HCT116 (cell line): Measurements from ENCODE around the gene TNFRSF8. TPM values are rescaled to one million over a fixed set of nuclear protein-coding genes. Genes with fewer than 3 reads are reported as not detected.

Experiments used
- ATAC-seq: fragments of 200-7000 bp; cut with Tn5 transposase; 2 replicates; pipeline ENCODE4 v1.9.1; 2020; ENCODE audit warnings: mild to moderate bottlenecking, moderate library complexity
- BruUV-seq: library from RNA; stranded (reverse); fragments of 400-500 nt; replicated peaks from 2 replicates; lab custom pipeline; 2021; lab: Mats Ljungman, UMichigan
- CTCF ChIA-PET: fragments of 300-600 bp; sonication (Branson Sonifier 250); formaldehyde crosslinking; loops from one replicate; lab custom pipeline; 2021; ENCODE audit warnings: antibody characterized with exemption; lab: Charles Lee
- POLR2A ChIA-PET: fragments of 300-600, 350-600 bp; sonication (Branson Sonifier 250); formaldehyde crosslinking; loops from one replicate; lab custom pipeline; 2021; ENCODE audit warnings: antibody characterized with exemption; lab: Charles Lee
- RAD21 ChIA-PET, 2 experiments: fragments of 300-600 bp; sonication (Branson Sonifier 250); formaldehyde crosslinking; loops; one replicate each; lab custom pipeline; 2023; ENCODE audit warnings: low total read pairs in 2 of 2; ENCODE audit not compliant: uncharacterized antibody in 2 of 2, unreplicated experiment in 2 of 2, low non-redundant PET in 1 of 2; lab: Charles Lee
- DNase-seq: peaks from one replicate; pipeline ENCODE4 v3.0.0-alpha.2; 2010; ENCODE audit warnings: low read depth, low spot score
- H2AFZ ChIP-seq: fragments of 200-600 bp; shearing (Covaris generic), sonication (generic); 2 replicates; pipeline ENCODE4 v1.6.1; 2017; ENCODE audit warnings: low read depth, mixed run types, mixed read lengths, antibody characterized with exemption, low read length; ENCODE audit not compliant: poor library complexity, severe bottlenecking
- H3K27ac ChIP-seq: 2 replicates; pipeline ENCODE4 v1.5.1; 2012; ENCODE audit warnings: low read depth, low read length
- H3K27me3 ChIP-seq: fragments of 200-600 bp; sonication (generic); 2 replicates; pipeline ENCODE4 v1.6.1; 2016; ENCODE audit warnings: mixed run types, low read length, mixed read lengths; ENCODE audit not compliant: insufficient read depth
- H3K36me3 ChIP-seq, 2 experiments: fragments of 200-500 bp in 1 of 2; fragments of 200-600 bp in 1 of 2; sonication (Bioruptor generic) in 1 of 2; sonication (generic) in 1 of 2; 2 replicates each; pipeline versions ENCODE4 v1.5.1 to v1.6.1; 2014 to 2016; ENCODE audit warnings: low read length in 2 of 2, inconsistent platforms in 1 of 2, mixed read lengths in 1 of 2, mixed run types in 1 of 2; ENCODE audit not compliant: insufficient read depth in 2 of 2, control insufficient read depth in 1 of 2
- H3K4me1 ChIP-seq, 2 experiments: fragments of 200-600 bp in 1 of 2; sonication (generic) in 1 of 2; 2 replicates each; pipeline versions ENCODE4 v1.5.1 to v1.6.1; 2012 to 2017; ENCODE audit warnings: low read length in 2 of 2, inconsistent platforms in 1 of 2, mild to moderate bottlenecking in 1 of 2, mixed read lengths in 1 of 2, mixed run types in 1 of 2, moderate library complexity in 1 of 2; ENCODE audit not compliant: insufficient read depth in 2 of 2, control insufficient read depth in 1 of 2
- H3K4me2 ChIP-seq: fragments of 200-600 bp; sonication (generic); 2 replicates; pipeline ENCODE4 v1.6.1; 2017; ENCODE audit warnings: mixed run types, low read length, mixed read lengths
- H3K4me3 ChIP-seq, 2 experiments: fragments of 200-600 bp in 1 of 2; sonication (generic) in 1 of 2; replicated peaks in 1 of 2; 2 replicates each; pipeline ENCODE4 v1.5.1; 2011 to 2016; ENCODE audit warnings: low read length in 2 of 2, control low read depth in 1 of 2, low read depth in 1 of 2, mild to moderate bottlenecking in 1 of 2, mixed read lengths in 1 of 2, mixed run types in 1 of 2
- H3K79me2 ChIP-seq: fragments of 200-600 bp; sonication (generic); 2 replicates; pipeline ENCODE4 v1.6.1; 2017; ENCODE audit warnings: mild to moderate bottlenecking, mixed run types, low read length, moderate library complexity, mixed read lengths; ENCODE audit not compliant: insufficient read depth
- H3K9ac ChIP-seq: fragments of 200-600 bp; sonication (generic); 2 replicates; pipeline ENCODE4 v1.6.1; 2016; ENCODE audit warnings: low read length, mixed read lengths
- H3K9me2 ChIP-seq: fragments of 200-600 bp; sonication (generic), shearing (Covaris generic); 2 replicates; pipeline ENCODE4 v1.6.1; 2017; ENCODE audit warnings: mixed run types, mild to moderate bottlenecking, moderate library complexity; ENCODE audit not compliant: insufficient read depth
- H3K9me3 ChIP-seq, 2 experiments: fragments of 200-500 bp in 1 of 2; fragments of 200-600 bp in 1 of 2; sonication (Bioruptor generic) in 1 of 2; sonication (generic) in 1 of 2; 2 replicates each; pipeline ENCODE4 v1.6.1; 2014 to 2017; ENCODE audit warnings: low read length in 2 of 2, mixed read lengths in 2 of 2, inconsistent platforms in 1 of 2, low read depth in 1 of 2, mild to moderate bottlenecking in 1 of 2, mixed run types in 1 of 2, moderate library complexity in 1 of 2; ENCODE audit not compliant: control insufficient read depth in 1 of 2, insufficient read depth in 1 of 2
- H4K20me1 ChIP-seq: fragments of 200-600 bp; sonication (generic), shearing (Covaris generic); 2 replicates; pipeline ENCODE4 v1.6.1; 2017; ENCODE audit warnings: mixed run types, mild to moderate bottlenecking, moderate library complexity; ENCODE audit not compliant: insufficient read depth
- CEBPB ChIP-seq: IDR thresholded peaks from 2 replicates; pipeline ENCODE4 v1.6.1; 2012; ENCODE audit warnings: low read depth
- EGR1 ChIP-seq: IDR thresholded peaks from 2 replicates; pipeline ENCODE4 v1.6.1; 2012; ENCODE audit warnings: low read depth
- ELF1 ChIP-seq: IDR thresholded peaks from 2 replicates; pipeline ENCODE4 v1.6.1; 2012; ENCODE audit warnings: low read depth, borderline replicate concordance
- EZH2phosphoT487 ChIP-seq: fragments of 200-600 bp; IDR thresholded peaks from 2 replicates; pipeline ENCODE4 v1.6.1; 2018; ENCODE audit warnings: antibody characterized with exemption, borderline replicate concordance
- POLR2A ChIP-seq: IDR thresholded peaks from 2 replicates; pipeline ENCODE4 v1.7.0; 2011; ENCODE audit warnings: borderline replicate concordance; ENCODE audit not compliant: insufficient read depth, insufficient read length; ENCODE audit errors: extremely low read depth
- RAD21 ChIP-seq: IDR thresholded peaks from 2 replicates; pipeline ENCODE4 v1.6.1; 2012; ENCODE audit warnings: low read depth, mild to moderate bottlenecking
- SIN3A ChIP-seq: IDR thresholded peaks from 2 replicates; pipeline ENCODE4 v1.6.1; 2012; ENCODE audit warnings: low read depth
- SP1 ChIP-seq: IDR thresholded peaks from 2 replicates; pipeline ENCODE4 v1.6.1; 2012; ENCODE audit warnings: low read depth
- SRF ChIP-seq: IDR thresholded peaks from 2 replicates; pipeline ENCODE4 v1.6.1; 2012; ENCODE audit warnings: low read depth
- YY1 ChIP-seq: IDR thresholded peaks from 2 replicates; pipeline ENCODE4 v1.6.1; 2011; ENCODE audit warnings: low read length, low read depth, moderate library complexity, mild to moderate bottlenecking; ENCODE audit not compliant: insufficient replicate concordance; ENCODE audit errors: extremely low read depth
- ZFX ChIP-seq: fragments of 450-650 bp; IDR thresholded peaks from 2 replicates; pipeline ENCODE4 v1.6.1; 2017
- ZNF274 ChIP-seq: fragments of 200-500 bp; sonication (Bioruptor generic); IDR thresholded peaks from 2 replicates; pipeline ENCODE4 v1.6.1; 2014; ENCODE audit warnings: mild to moderate bottlenecking, low read depth, low read length, inconsistent platforms
- intact Hi-C: fragments of 100-400 bp; cut with micrococcal nuclease; formaldehyde crosslinking; loops from 2 replicates; pipeline ENCODE4 v1.10.0; 2022
- total RNA-seq: library from RNA; stranded (reverse); gene quantifications from one replicate; pipeline ENCODE4 v1.2.1, GENCODE V29; 2021; ENCODE audit not compliant: unreplicated experiment
- TF ChIP-seq, protein P1 (sequence below): IDR thresholded peaks from 2 replicates; pipeline ENCODE4 v1.6.1; 2012
- TF ChIP-seq, protein P2 (sequence below): IDR thresholded peaks from 2 replicates; pipeline ENCODE4 v1.6.1; 2011; ENCODE audit warnings: mild to moderate bottlenecking, low read length, moderate library complexity; ENCODE audit not compliant: insufficient replicate concordance; ENCODE audit errors: extremely low read depth
- TF ChIP-seq, protein P3 (sequence below), 3 experiments: fragments of 200-600 bp in 1 of 3; sonication (generic) in 1 of 3; IDR thresholded peaks in 2 of 3; conservative IDR thresholded peaks in 1 of 3; 2 replicates each; pipeline ENCODE4 v1.5.1; 2012 to 2017; ENCODE audit warnings: low read depth in 2 of 3, low read length in 2 of 3, antibody characterized with exemption in 1 of 3, borderline replicate concordance in 1 of 3, control low read depth in 1 of 3, mild to moderate bottlenecking in 1 of 3, mixed read lengths in 1 of 3, mixed run types in 1 of 3, moderate library complexity in 1 of 3; ENCODE audit not compliant: insufficient read depth in 1 of 3
- TF ChIP-seq, protein P4 (sequence below): IDR thresholded peaks from 2 replicates; pipeline ENCODE4 v1.6.1; 2012; ENCODE audit warnings: low read depth
- TF ChIP-seq, protein P5 (sequence below): IDR thresholded peaks from 2 replicates; pipeline ENCODE4 v1.6.1; 2012

TNFRSF8 gene
- total RNA-seq, 1 experiment from 2014 or later = 0.17 TPM

DNA sequence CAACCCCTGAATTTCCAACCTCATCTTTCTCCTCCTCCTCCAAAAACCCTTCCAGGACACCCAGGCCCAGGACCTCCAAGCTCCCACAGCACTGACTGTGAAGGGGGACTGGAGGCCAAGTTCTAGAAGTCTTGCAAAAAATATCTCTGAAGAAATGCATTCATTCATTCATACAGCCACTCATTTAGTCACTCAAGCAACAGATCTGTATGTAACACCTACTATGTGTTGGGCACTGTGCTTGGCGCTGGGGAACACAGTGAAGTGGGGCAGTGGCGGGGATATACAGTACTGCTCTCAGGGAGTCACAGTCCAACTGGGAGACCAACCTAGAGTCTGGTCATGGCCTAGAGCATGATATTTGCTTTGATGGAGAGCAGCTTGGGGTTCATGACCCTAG is 88.4 kb downstream of the TNFRSF8 start:
- CTCF ChIA-PET = interaction anchor here (1.5 kb wide), 1 partner anchor 27 kb away, joined by 3 read pairs; no protein-coding TSS in a partner anchor
- no TSS peak for BruUV-seq

More for the DNA sequence above, 88.4 kb downstream of the TNFRSF8 start:
- no peaks in the 10 kb centered on the region for H3K36me3 ChIP-seq
- no peak overlapping the region for H3K4me3 ChIP-seq
- H2AFZ ChIP-seq = no peak overlapping the region
- H3K9me2 ChIP-seq = no peaks in the 10 kb centered on the region
- H3K27ac ChIP-seq = no peak overlapping the region
- peaks cover 19 to 40% of the 10 kb centered on the region in 2 experiments; a peak in 3 of 4 replicates for H3K4me1 ChIP-seq
- intact Hi-C loops = no loop called here
- POLR2A ChIA-PET = no interaction called here
- ATAC-seq = no peak
- H3K27me3 ChIP-seq = no peaks in the 10 kb centered on the region
- no peaks in the 10 kb centered on the region for H3K79me2 ChIP-seq
- TF ChIP-seq ZFX = no peak
- no peak for TF ChIP-seq CEBPB
- TF ChIP-seq SIN3A = no peak
- no peak for TF ChIP-seq RAD21
- no peak for TF ChIP-seq YY1
- no peak for TF ChIP-seq SRF
- TF ChIP-seq, protein P1, sequence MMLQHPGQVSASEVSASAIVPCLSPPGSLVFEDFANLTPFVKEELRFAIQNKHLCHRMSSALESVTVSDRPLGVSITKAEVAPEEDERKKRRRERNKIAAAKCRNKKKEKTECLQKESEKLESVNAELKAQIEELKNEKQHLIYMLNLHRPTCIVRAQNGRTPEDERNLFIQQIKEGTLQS = no peak
- no peak for TF ChIP-seq EZH2phosphoT487
- TF ChIP-seq POLR2A = no peak
- TF ChIP-seq ZNF274 = no peak
- TF ChIP-seq EGR1 = no peak
- TF ChIP-seq, protein P2, sequence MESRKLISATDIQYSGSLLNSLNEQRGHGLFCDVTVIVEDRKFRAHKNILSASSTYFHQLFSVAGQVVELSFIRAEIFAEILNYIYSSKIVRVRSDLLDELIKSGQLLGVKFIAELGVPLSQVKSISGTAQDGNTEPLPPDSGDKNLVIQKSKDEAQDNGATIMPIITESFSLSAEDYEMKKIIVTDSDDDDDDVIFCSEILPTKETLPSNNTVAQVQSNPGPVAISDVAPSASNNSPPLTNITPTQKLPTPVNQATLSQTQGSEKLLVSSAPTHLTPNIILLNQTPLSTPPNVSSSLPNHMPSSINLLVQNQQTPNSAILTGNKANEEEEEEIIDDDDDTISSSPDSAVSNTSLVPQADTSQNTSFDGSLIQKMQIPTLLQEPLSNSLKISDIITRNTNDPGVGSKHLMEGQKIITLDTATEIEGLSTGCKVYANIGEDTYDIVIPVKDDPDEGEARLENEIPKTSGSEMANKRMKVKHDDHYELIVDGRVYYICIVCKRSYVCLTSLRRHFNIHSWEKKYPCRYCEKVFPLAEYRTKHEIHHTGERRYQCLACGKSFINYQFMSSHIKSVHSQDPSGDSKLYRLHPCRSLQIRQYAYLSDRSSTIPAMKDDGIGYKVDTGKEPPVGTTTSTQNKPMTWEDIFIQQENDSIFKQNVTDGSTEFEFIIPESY = no peak
- TF ChIP-seq, protein P3, sequence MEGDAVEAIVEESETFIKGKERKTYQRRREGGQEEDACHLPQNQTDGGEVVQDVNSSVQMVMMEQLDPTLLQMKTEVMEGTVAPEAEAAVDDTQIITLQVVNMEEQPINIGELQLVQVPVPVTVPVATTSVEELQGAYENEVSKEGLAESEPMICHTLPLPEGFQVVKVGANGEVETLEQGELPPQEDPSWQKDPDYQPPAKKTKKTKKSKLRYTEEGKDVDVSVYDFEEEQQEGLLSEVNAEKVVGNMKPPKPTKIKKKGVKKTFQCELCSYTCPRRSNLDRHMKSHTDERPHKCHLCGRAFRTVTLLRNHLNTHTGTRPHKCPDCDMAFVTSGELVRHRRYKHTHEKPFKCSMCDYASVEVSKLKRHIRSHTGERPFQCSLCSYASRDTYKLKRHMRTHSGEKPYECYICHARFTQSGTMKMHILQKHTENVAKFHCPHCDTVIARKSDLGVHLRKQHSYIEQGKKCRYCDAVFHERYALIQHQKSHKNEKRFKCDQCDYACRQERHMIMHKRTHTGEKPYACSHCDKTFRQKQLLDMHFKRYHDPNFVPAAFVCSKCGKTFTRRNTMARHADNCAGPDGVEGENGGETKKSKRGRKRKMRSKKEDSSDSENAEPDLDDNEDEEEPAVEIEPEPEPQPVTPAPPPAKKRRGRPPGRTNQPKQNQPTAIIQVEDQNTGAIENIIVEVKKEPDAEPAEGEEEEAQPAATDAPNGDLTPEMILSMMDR (IDR thresholded peaks at IDR 0.05 in 2 of 3, conservative IDR thresholded peaks at IDR 0.05 in 1 of 3; ENCODE audit: borderline replicate concordance in 1 of 3, insufficient read depth in 1 of 3, low read depth in 2 of 3, low read length in 2 of 3) = no peak
- TF ChIP-seq, protein P4, sequence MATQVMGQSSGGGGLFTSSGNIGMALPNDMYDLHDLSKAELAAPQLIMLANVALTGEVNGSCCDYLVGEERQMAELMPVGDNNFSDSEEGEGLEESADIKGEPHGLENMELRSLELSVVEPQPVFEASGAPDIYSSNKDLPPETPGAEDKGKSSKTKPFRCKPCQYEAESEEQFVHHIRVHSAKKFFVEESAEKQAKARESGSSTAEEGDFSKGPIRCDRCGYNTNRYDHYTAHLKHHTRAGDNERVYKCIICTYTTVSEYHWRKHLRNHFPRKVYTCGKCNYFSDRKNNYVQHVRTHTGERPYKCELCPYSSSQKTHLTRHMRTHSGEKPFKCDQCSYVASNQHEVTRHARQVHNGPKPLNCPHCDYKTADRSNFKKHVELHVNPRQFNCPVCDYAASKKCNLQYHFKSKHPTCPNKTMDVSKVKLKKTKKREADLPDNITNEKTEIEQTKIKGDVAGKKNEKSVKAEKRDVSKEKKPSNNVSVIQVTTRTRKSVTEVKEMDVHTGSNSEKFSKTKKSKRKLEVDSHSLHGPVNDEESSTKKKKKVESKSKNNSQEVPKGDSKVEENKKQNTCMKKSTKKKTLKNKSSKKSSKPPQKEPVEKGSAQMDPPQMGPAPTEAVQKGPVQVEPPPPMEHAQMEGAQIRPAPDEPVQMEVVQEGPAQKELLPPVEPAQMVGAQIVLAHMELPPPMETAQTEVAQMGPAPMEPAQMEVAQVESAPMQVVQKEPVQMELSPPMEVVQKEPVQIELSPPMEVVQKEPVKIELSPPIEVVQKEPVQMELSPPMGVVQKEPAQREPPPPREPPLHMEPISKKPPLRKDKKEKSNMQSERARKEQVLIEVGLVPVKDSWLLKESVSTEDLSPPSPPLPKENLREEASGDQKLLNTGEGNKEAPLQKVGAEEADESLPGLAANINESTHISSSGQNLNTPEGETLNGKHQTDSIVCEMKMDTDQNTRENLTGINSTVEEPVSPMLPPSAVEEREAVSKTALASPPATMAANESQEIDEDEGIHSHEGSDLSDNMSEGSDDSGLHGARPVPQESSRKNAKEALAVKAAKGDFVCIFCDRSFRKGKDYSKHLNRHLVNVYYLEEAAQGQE = no peak
- TF ChIP-seq ELF1 = no peak
- no peak for TF ChIP-seq SP1
- TF ChIP-seq, protein P5, sequence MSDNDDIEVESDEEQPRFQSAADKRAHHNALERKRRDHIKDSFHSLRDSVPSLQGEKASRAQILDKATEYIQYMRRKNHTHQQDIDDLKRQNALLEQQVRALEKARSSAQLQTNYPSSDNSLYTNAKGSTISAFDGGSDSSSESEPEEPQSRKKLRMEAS = no peak
- peaks cover 0 to 4% of the 10 kb centered on the region in 2 experiments; a peak in 1 of 4 replicates for H3K9me3 ChIP-seq
- no peak overlapping the region for H3K4me2 ChIP-seq
- no peaks in the 10 kb centered on the region for H4K20me1 ChIP-seq
- RAD21 ChIA-PET = no interaction called here
- no peak overlapping the region for H3K9ac ChIP-seq
- DNase-seq = no peak
